Activated T-helper 9 cell treated with anti-CD3 and anti-CD28 coated beads, Interleukin-2, amount 50 U/mL, for 16 hours (primary cell): ENCODE results near the gene MAPK6.

ENCODE experiments used
- DNase-seq: peaks from one replicate; pipeline ENCODE4 v3.0.0-alpha.2; 2020; ENCODE audit warnings: low read depth

MAPK6 gene

GRCh38 chr15:52103217-52104207, 84.5 kb downstream of the MAPK6 start:
- DNase-seq: no peak

GRCh38 chr15:52104532-52105004, 85.5 kb downstream of the MAPK6 start:
- DNase-seq: no peak

GRCh38 chr15:52105846-52106245, 86.8 kb downstream of the MAPK6 start:
- no peak for DNase-seq

- no peak for DNase-seq
These were observed 87.6 kb downstream of the MAPK6 start for GRCh38 chr15:52106641-52107040.

- no peak for DNase-seq
These were observed 88.2 kb downstream of the MAPK6 start for GRCh38 chr15:52107238-52107637.

GRCh38 chr15:52109559-52110451, 90.8 kb downstream of the MAPK6 start:
- no peak for DNase-seq

- no peak for DNase-seq
These were observed 92.6 kb downstream of the MAPK6 start for GRCh38 chr15:52111517-52112202.

GRCh38 chr15:52112203-52112750, 93.3 kb downstream of the MAPK6 start:
- peak; percentile 26 for DNase-seq

- no peak for DNase-seq
These were observed 94.2 kb downstream of the MAPK6 start for GRCh38 chr15:52113235-52113634.

- no peak for DNase-seq
These were observed 94.7 kb downstream of the MAPK6 start for GRCh38 chr15:52113708-52114107.

- no peak for DNase-seq
These were observed 95.4 kb downstream of the MAPK6 start for GRCh38 chr15:52114261-52115055.

GRCh38 chr15:52115598-52116427, 96.8 kb downstream of the MAPK6 start:
- DNase-seq: no peak
